Kasumi-1 (cell line): ENCODE measurements around the gene TSPEAR.
"Not testable (repeated sequence)": the region's sequence is repeated elsewhere in the genome, so short reads cannot be mapped to it uniquely, and the experiment has no call there.

Experiments
- DNase-seq, 2 experiments: peaks; one replicate each; lab custom pipeline; 2025; lab: John Stamatoyannopoulos, UW

Gene TSPEAR

GRCh38 chr21:44627181-44627822, 84.1 kb downstream of the TSPEAR start:
- DNase-seq: not testable (repeated sequence)

GRCh38 chr21:44626673-44627143, 84.7 kb downstream of the TSPEAR start, which contains the start of gene KRTAP10-9:
Gene KRTAP10-9 (plus strand): TSS chr21:44627093. CDS start chr21:44627172, 79 bp downstream.
- no peak for DNase-seq

GRCh38 chr21:44626262-44626661, 85.1 kb downstream of the TSPEAR start:
- DNase-seq: no peak

GRCh38 chr21:44625756-44626155, 85.6 kb downstream of the TSPEAR start:
- DNase-seq: no peak

GRCh38 chr21:44623575-44623974, 87.8 kb downstream of the TSPEAR start:
- no peak for DNase-seq

- DNase-seq: no peak
These were observed 91.5 kb downstream of the TSPEAR start for GRCh38 chr21:44619886-44620285.

- no peak for DNase-seq
These were observed 92.5 kb downstream of the TSPEAR start for GRCh38 chr21:44618909-44619308.

- DNase-seq: no peak
These were observed 92.9 kb downstream of the TSPEAR start for GRCh38 chr21:44618504-44618903.

GRCh38 chr21:44617071-44617501, 94.3 kb downstream of the TSPEAR start:
- DNase-seq: no peak

- DNase-seq: no peak
These were observed 94.8 kb downstream of the TSPEAR start for GRCh38 chr21:44616591-44616926.

- no peak for DNase-seq
These were observed 95.3 kb downstream of the TSPEAR start for GRCh38 chr21:44615911-44616590.

GRCh38 chr21:44615466-44615865, 95.9 kb downstream of the TSPEAR start:
- no peak for DNase-seq

GRCh38 chr21:44614961-44615391, 96.4 kb downstream of the TSPEAR start:
- no peak for DNase-seq

- no peak for DNase-seq
These were observed 97.2 kb downstream of the TSPEAR start for GRCh38 chr21:44614161-44614631.

GRCh38 chr21:44613386-44614155, 97.8 kb downstream of the TSPEAR start:
- no peak for DNase-seq

GRCh38 chr21:44612669-44613229, 98.6 kb downstream of the TSPEAR start:
- DNase-seq: no peak

GRCh38 chr21:44612029-44612486, 99.3 kb downstream of the TSPEAR start, which contains the start of gene KRTAP10-8:
Gene KRTAP10-8 (plus strand): TSS chr21:44612079. CDS start chr21:44612101, 22 bp downstream.
- no peak for DNase-seq

GRCh38 chr21:44611551-44611950, 99.8 kb downstream of the TSPEAR start:
- DNase-seq: no peak

- not testable (repeated sequence) for DNase-seq
These were observed 101.1 kb downstream of the TSPEAR start for GRCh38 chr21:44610157-44610843.

GRCh38 chr21:44609193-44609592, 102.2 kb downstream of the TSPEAR start:
- no peak for DNase-seq

- no peak for DNase-seq
These were observed 104.9 kb downstream of the TSPEAR start for GRCh38 chr21:44606495-44606894.
